ENCODE results near the gene CDKAL1.

GRCh38 chr6:21095462-21095861 is 561.2 kb downstream of the CDKAL1 start:
- TF ChIP-seq CTCF (IDR thresholded peaks at IDR 0.05), result no peak
- TF ChIP-seq POLR2A (IDR thresholded peaks at IDR 0.05), result no peak
